Right atrium auricular region (tissue), 2 donors: ENCODE measurements around the gene CCDC190. TPM values are rescaled to one million over a fixed set of nuclear protein-coding genes. Genes with fewer than 3 reads are reported as not detected.
"Not testable (repeated sequence)": the region's sequence is repeated elsewhere in the genome, so short reads cannot be mapped to it uniquely, and the experiment has no call there.

Experiments used
- DNase-seq: peaks from one replicate; pipeline ENCODE4 v3.0.0-alpha.2; 2019; ENCODE audit warnings: low spot score
- H3K27ac ChIP-seq, 2 donors: fragments of 200-600 bp; sonication (generic); 1 replicate in 1 of 2; 2 replicates in 1 of 2; pipeline ENCODE4 v1.5.1; 2016 to 2019
- H3K27me3 ChIP-seq, 2 donors: fragments of 200-600 bp; sonication (generic); one replicate each; pipeline versions ENCODE4 v1.5.1 to v1.6.0; 2017 to 2019
- H3K36me3 ChIP-seq: fragments of 200-600 bp; sonication (generic); one replicate; pipeline ENCODE4 v1.5.1; 2016
- H3K4me1 ChIP-seq, 2 donors: fragments of 200-600 bp; sonication (generic); one replicate each; pipeline versions ENCODE4 v1.5.1 to v1.6.0; 2017 to 2019
- H3K4me3 ChIP-seq, 2 donors: fragments of 200-600 bp; sonication (generic); 1 replicate in 1 of 2; 2 replicates in 1 of 2; pipeline ENCODE4 v1.5.1; 2017 to 2019; ENCODE audit warnings: mild to moderate bottlenecking in 1 of 2, moderate library complexity in 1 of 2
- H3K9me3 ChIP-seq, 2 donors: fragments of 200-600 bp; sonication (generic); one replicate each; pipeline ENCODE4 v1.5.1; 2019
- CTCF ChIP-seq, 2 donors: fragments of 200-600 bp; sonication (generic); IDR thresholded peaks; one replicate each; pipeline ENCODE4 v1.5.1; 2019; ENCODE audit warnings: antibody characterized with exemption in 2 of 2
- total RNA-seq, 2 donors: library from RNA; depleted of rRNA; stranded (reverse); fragments of >200 nt; gene quantifications; one replicate each; pipeline ENCODE4 v1.1.0, GENCODE V29; 2016

The CCDC190 gene
- total RNA-seq, 2 donors from 2014 or later: 0.28 to 0.33 TPM

GRCh38 chr1:162886705-162887104 is 25.7 kb upstream of the CCDC190 start:
- H3K4me1 ChIP-seq: peaks cover 0 to 3% of the 10 kb centered on the region in 2 donors

GRCh38 chr1:162885265-162885664 is 24.3 kb upstream of the CCDC190 start:
- no peak overlapping the region for H3K4me3 ChIP-seq
- no peaks in the 10 kb centered on the region for H3K9me3 ChIP-seq
- no peaks in the 10 kb centered on the region for H3K36me3 ChIP-seq
- H3K4me1 ChIP-seq: peaks cover 0 to 1% of the 10 kb centered on the region in 2 donors
- TF ChIP-seq CTCF (IDR thresholded peaks at IDR 0.05): no peak
- H3K27me3 ChIP-seq: no peaks in the 10 kb centered on the region
- no peak for DNase-seq
- no peak overlapping the region for H3K27ac ChIP-seq

More at GRCh38 chr1:162886705-162887104, 25.7 kb upstream of the CCDC190 start:
- no peaks in the 10 kb centered on the region for H3K27me3 ChIP-seq
- no peak overlapping the region for H3K4me3 ChIP-seq
- no peaks in the 10 kb centered on the region for H3K9me3 ChIP-seq
- H3K27ac ChIP-seq: no peak overlapping the region
- H3K36me3 ChIP-seq: no peaks in the 10 kb centered on the region
- DNase-seq: no peak
- TF ChIP-seq CTCF (IDR thresholded peaks at IDR 0.05): no peak

- Histone ChIP-seq H3K9me3 (no peaks in the 10 kb centered on the region), H3K36me3 (no peaks in the 10 kb centered on the region), H3K27me3 (no peaks in the 10 kb centered on the region), H3K27ac (no peak overlapping the region), H3K4me1 (no peaks in the 10 kb centered on the region), H3K4me3 (no peak overlapping the region)
- no peak for TF ChIP-seq CTCF (IDR thresholded peaks at IDR 0.05)
- DNase-seq: no peak
Measured at GRCh38 chr1:162884831-162885230, 23.9 kb upstream of the CCDC190 start.

- Histone ChIP-seq H3K36me3 (no peaks in the 10 kb centered on the region), H3K4me1 (no peaks in the 10 kb centered on the region), H3K27ac (no peak overlapping the region), H3K4me3 (no peak overlapping the region), H3K9me3 (no peaks in the 10 kb centered on the region), H3K27me3 (no peaks in the 10 kb centered on the region)
- DNase-seq: no peak
- no peak for TF ChIP-seq CTCF (IDR thresholded peaks at IDR 0.05)
Measured at GRCh38 chr1:162882248-162882674, 21.3 kb upstream of the CCDC190 start.

- no peak for TF ChIP-seq CTCF (IDR thresholded peaks at IDR 0.05)
- Histone ChIP-seq H3K4me1 (no peaks in the 10 kb centered on the region), H3K27ac (no peak overlapping the region), H3K27me3 (no peaks in the 10 kb centered on the region), H3K9me3 (no peaks in the 10 kb centered on the region), H3K36me3 (no peaks in the 10 kb centered on the region), H3K4me3 (no peak overlapping the region)
- no peak for DNase-seq
Measured at GRCh38 chr1:162881590-162881989, 20.6 kb upstream of the CCDC190 start.

GRCh38 chr1:162880617-162881016 is 19.6 kb upstream of the CCDC190 start:
- not testable (repeated sequence) for H3K27ac ChIP-seq, DNase-seq, H3K27me3 ChIP-seq, H3K4me3 ChIP-seq, H3K36me3 ChIP-seq, H3K9me3 ChIP-seq, H3K4me1 ChIP-seq
